ENCODE data around the gene FRAS1.

- TF ChIP-seq CTCF (IDR thresholded peaks at IDR 0.05) = no peak
- no peak for TF ChIP-seq POLR2A (IDR thresholded peaks at IDR 0.05)
Measured at GRCh38 chr4:78356251-78356786, 299.2 kb downstream of the FRAS1 start.
